NCI-H1105 treated with DMSO at 0.1 percent for 48 hours (cell line): ENCODE results near the gene SRPRA.
"Not testable (repeated sequence)": the region's sequence is repeated elsewhere in the genome, so short reads cannot be mapped to it uniquely, and the experiment has no call there.

Experiments used
- DNase-seq: peaks from one replicate; lab custom pipeline; 2025; lab: John Stamatoyannopoulos, UW

Gene SRPRA

GRCh38 chr11:126282736-126283591 lies 14.3 kb upstream of the SRPRA start, which contains the start of gene TIRAP:
TSS of gene TIRAP (plus strand) at chr11:126283093. CDS start at chr11:126290895, 7,802 bp downstream.
- DNase-seq: peak; percentile 74

GRCh38 chr11:126282361-126282735 lies 13.7 kb upstream of the SRPRA start:
- peak; percentile 56 for DNase-seq

GRCh38 chr11:126281666-126282175 lies 13.0 kb upstream of the SRPRA start:
- DNase-seq: no peak

- DNase-seq: no peak
Measured at GRCh38 chr11:126281245-126281644, 12.6 kb upstream of the SRPRA start.

- DNase-seq: no peak
Measured at GRCh38 chr11:126280595-126280994, 11.9 kb upstream of the SRPRA start.

- no peak for DNase-seq
Measured at GRCh38 chr11:126279191-126279590, 10.5 kb upstream of the SRPRA start.

- DNase-seq: no peak
Measured at GRCh38 chr11:126277780-126278179, 9.1 kb upstream of the SRPRA start.

- no peak for DNase-seq
Measured at GRCh38 chr11:126277322-126277721, 8.6 kb upstream of the SRPRA start.

- no peak for DNase-seq
Measured at GRCh38 chr11:126268361-126268707, 361 bp downstream of the SRPRA start.

GRCh38 chr11:126267650-126268049 lies 1.0 kb downstream of the SRPRA start:
- no peak for DNase-seq

GRCh38 chr11:126265811-126266210 lies 2.9 kb downstream of the SRPRA start:
- no peak for DNase-seq

- DNase-seq: no peak
Measured at GRCh38 chr11:126263489-126263888, 5.2 kb downstream of the SRPRA start.

GRCh38 chr11:126262216-126262615 lies 6.5 kb downstream of the SRPRA start:
- no peak for DNase-seq

GRCh38 chr11:126257764-126258163 lies 10.9 kb downstream of the SRPRA start:
- DNase-seq: no peak

- DNase-seq: no peak
Measured at GRCh38 chr11:126257144-126257543, 11.6 kb downstream of the SRPRA start.

GRCh38 chr11:126256216-126256615 lies 12.5 kb downstream of the SRPRA start:
- DNase-seq: no peak

GRCh38 chr11:126255507-126255906 lies 13.2 kb downstream of the SRPRA start:
- not testable (repeated sequence) for DNase-seq

GRCh38 chr11:126254819-126255218 lies 13.9 kb downstream of the SRPRA start:
- no peak for DNase-seq

GRCh38 chr11:126253265-126253664 lies 15.4 kb downstream of the SRPRA start:
- DNase-seq: no peak

- no peak for DNase-seq
Measured at GRCh38 chr11:126246636-126247035, 22.1 kb downstream of the SRPRA start.

- no peak for DNase-seq
Measured at GRCh38 chr11:126233391-126233790, 35.3 kb downstream of the SRPRA start.

GRCh38 chr11:126232683-126233082 lies 36.0 kb downstream of the SRPRA start:
- no peak for DNase-seq

- peak; percentile 94 for DNase-seq
Measured at GRCh38 chr11:126231725-126232459, 36.8 kb downstream of the SRPRA start.
